MG63 (cell line): Measurements from ENCODE around the gene CLEC18B. TPM values are rescaled to one million over a fixed set of nuclear protein-coding genes. Genes with fewer than 3 reads are reported as not detected.
"Not testable (repeated sequence)": the region's sequence is repeated elsewhere in the genome, so short reads cannot be mapped to it uniquely, and the experiment has no call there.

ENCODE experiments used
- DNase-seq: peaks from one replicate; pipeline ENCODE4 v3.0.0-alpha.2; 2020
- H3K27me3 ChIP-seq: fragments of 250-450 bp; sonication (Bioruptor Pico); 2 replicates; pipeline ENCODE4 v1.5.1; 2020; ENCODE audit warnings: mild to moderate bottlenecking, moderate library complexity
- H3K36me3 ChIP-seq: fragments of 250-450 bp; sonication (Bioruptor Pico); 2 replicates; pipeline ENCODE4 v1.5.1; 2020; ENCODE audit warnings: mild to moderate bottlenecking, moderate library complexity
- H3K4me3 ChIP-seq: fragments of 250-450 bp; sonication (Bioruptor Pico); 2 replicates; pipeline ENCODE4 v1.5.1; 2020; ENCODE audit warnings: mild to moderate bottlenecking, moderate library complexity
- H3K9me3 ChIP-seq: fragments of 250-450 bp; sonication (Bioruptor Pico); 2 replicates; pipeline ENCODE4 v1.5.1; 2020; ENCODE audit warnings: mild to moderate bottlenecking, moderate library complexity
- total RNA-seq: library from RNA; depleted of rRNA; stranded (reverse); fragments of >200 nt; shearing (Covaris generic); gene quantifications from 2 replicates; pipeline ENCODE4 v1.2.3, GENCODE V29; 2014; ENCODE audit warnings: low replicate concordance; rRNA removed

The CLEC18B gene
- not detected in 2 replicates for total RNA-seq

- H3K27me3 ChIP-seq, H3K36me3 ChIP-seq, H3K4me3 ChIP-seq, H3K9me3 ChIP-seq: not testable (repeated sequence)
- peak; percentile 6 for DNase-seq
These were observed at the start of gene CLEC18B for GRCh38 chr16:74420612-74421481. Gene CLEC18B, minus strand, starts transcription at chr16:74421478. Its CDS starts 208 bp downstream, at chr16:74421270.

DNA sequence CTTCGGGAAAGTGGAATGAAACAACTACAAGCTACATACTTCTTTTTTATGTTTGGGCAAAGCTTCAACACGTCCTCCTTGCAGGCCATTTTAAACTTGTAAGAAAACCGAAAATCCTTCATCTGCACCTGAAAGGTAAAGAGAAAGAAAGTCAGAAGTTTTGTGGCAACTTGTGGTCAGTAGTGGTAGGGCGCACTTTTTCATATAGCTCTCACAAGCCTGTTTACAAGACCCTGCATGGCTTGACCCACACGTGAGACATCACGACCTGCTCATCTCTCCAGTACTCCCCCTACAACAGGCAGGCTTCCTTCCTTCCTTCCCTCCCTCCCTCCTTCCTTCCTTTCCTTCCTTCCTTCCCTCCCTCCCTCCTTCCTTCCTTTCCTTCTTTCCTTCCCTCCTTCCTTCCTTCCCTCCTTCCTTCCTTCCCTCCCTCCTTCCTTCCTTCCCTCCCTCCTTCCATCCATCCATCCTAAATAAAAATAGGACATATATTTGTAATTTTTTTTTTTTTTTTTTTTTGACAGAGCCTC lies 48.7 kb upstream of the CLEC18B start:
- Histone ChIP-seq H3K27me3 (no peaks in the 10 kb centered on the region), H3K36me3 (no peaks in the 10 kb centered on the region), H3K4me3 (no peak overlapping the region), H3K9me3 (no peaks in the 10 kb centered on the region)
- no peak for DNase-seq

DNA sequence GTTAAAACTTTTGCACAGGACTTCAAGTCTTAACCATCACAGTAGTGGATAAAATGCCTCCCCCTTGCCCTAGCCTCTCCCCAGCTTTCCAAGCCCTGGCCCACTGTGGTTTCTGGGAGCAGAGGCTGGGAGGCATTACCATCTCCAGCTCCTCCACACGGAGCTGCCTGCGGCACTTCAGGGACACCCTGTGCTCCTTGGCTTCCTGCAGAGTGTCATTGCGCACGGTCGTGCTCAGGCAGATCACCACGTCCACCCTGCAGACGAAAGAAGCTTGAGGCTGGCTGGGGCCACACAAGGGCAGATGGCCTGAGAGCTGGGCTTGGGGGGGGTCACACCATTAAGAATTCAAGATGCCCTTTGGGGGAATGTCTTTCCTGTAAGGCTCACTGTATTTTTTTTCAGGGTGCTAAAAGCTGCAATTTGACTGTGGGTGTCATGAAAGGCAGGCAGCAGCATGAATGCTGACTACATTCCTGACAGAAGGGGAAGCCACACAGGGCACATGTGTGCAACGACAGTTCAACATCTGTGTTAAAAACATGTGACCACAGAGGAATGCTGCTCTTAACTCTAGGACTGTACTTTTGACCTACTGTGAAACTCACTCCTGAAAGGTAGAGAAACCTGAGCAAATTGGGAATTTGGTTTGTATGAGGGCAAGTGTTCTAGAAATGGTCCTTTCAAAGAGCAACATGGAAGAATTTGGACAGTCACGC lies 47.7 kb upstream of the CLEC18B start:
- no peaks in the 10 kb centered on the region for H3K27me3 ChIP-seq
- no peak overlapping the region for H3K4me3 ChIP-seq
- DNase-seq, result no peak
- H3K36me3 ChIP-seq, result no peaks in the 10 kb centered on the region
- H3K9me3 ChIP-seq, result no peaks in the 10 kb centered on the region

GRCh38 chr16:74466872-74467271 lies 45.6 kb upstream of the CLEC18B start:
- no peak for DNase-seq
- no peak overlapping the region for H3K4me3 ChIP-seq
- H3K27me3 ChIP-seq, result no peaks in the 10 kb centered on the region
- H3K36me3 ChIP-seq, result no peaks in the 10 kb centered on the region
- no peaks in the 10 kb centered on the region for H3K9me3 ChIP-seq

GRCh38 chr16:74465851-74466685 lies 44.8 kb upstream of the CLEC18B start:
- Histone ChIP-seq H3K9me3 (no peaks in the 10 kb centered on the region), H3K36me3 (0 out of 2 replicates have a peak, but pooled peaks cover 2% of the 10 kb centered on the region), H3K27me3 (no peaks in the 10 kb centered on the region), H3K4me3 (no peak overlapping the region)
- DNase-seq, result no peak

DNA sequence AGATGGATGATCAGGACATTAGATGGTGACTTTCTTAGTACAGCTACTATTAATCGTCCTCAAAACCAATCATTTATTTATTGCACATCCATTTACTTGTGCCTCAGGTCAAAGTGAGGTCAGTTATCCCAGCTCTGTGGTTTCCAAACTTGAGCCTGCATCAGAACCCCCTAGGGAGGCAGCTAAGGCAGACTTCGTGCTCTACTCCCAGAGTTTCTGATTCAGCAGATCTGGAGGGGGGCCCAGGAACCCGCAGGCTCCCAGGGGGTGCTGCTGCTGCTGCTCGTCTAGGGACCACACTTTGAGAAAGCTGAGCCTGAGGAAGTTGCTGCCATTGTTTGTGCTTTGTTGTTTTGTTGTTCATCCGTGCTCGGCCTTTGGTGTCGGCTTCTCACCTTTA lies 44.0 kb upstream of the CLEC18B start:
- 0 out of 2 replicates have a peak, but pooled peaks cover 2% of the 10 kb centered on the region for H3K36me3 ChIP-seq

GRCh38 chr16:74463888-74464287 lies 42.6 kb upstream of the CLEC18B start:
- no peak overlapping the region for H3K4me3 ChIP-seq
- H3K36me3 ChIP-seq, result 0 out of 2 replicates have a peak, but pooled peaks cover 2% of the 10 kb centered on the region
- no peaks in the 10 kb centered on the region for H3K27me3 ChIP-seq
- DNase-seq, result no peak
- H3K9me3 ChIP-seq, result no peaks in the 10 kb centered on the region

More for the DNA sequence above, 44.0 kb upstream of the CLEC18B start:
- Histone ChIP-seq H3K4me3 (no peak overlapping the region), H3K27me3 (no peaks in the 10 kb centered on the region), H3K9me3 (no peaks in the 10 kb centered on the region)
- no peak for DNase-seq

DNA sequence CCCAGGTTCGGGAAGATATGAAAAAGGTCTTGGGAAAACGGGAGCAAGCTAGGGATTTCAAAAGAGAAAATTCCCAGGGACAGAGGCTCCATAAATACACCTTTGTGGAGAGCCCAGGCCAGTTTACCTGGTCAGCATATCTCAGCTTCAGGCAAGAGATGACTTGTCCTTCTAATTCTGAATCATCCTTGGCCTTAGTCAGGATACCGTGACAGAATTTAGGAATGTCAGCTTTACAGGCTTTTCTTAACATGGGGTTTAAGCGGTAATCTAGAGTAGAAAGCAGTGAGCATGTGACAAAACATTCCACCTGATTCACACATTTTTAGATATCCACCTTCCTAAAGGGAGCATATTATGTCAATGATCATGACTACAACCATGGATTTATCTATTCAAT lies 41.1 kb upstream of the CLEC18B start:
- Histone ChIP-seq H3K27me3 (no peaks in the 10 kb centered on the region), H3K9me3 (no peaks in the 10 kb centered on the region), H3K36me3 (peaks cover 11% of the 10 kb centered on the region; the same call in 1 of the 2 replicates), H3K4me3 (no peak overlapping the region)
- no peak for DNase-seq

DNA sequence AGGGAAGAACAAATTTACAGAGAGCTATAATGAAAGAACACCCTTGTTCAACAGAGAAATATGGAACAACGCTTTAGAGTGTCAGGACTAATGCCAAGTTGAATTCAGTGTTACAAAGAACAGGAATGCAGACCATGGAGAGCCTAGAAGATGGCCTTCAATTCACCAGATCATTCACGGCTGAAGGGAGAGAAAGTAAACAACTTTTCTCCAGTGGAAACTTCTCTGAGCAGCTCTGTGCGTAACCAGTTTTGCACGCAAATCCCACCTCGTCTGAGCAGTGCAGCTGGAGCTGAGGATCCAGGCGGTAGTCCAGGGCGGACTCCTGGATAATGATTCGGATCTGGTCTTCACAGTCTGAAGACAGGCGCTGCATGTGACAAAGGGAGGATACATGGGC lies 40.5 kb upstream of the CLEC18B start:
- DNase-seq, result no peak
- H3K9me3 ChIP-seq, result no peaks in the 10 kb centered on the region
- H3K36me3 ChIP-seq, result peaks cover 11% of the 10 kb centered on the region; the same call in 1 of the 2 replicates
- no peaks in the 10 kb centered on the region for H3K27me3 ChIP-seq
- H3K4me3 ChIP-seq, result no peak overlapping the region

GRCh38 chr16:74460542-74460941 lies 39.3 kb upstream of the CLEC18B start:
- Histone ChIP-seq H3K36me3 (peaks cover 11% of the 10 kb centered on the region; the same call in 1 of the 2 replicates), H3K27me3 (no peaks in the 10 kb centered on the region), H3K9me3 (no peaks in the 10 kb centered on the region), H3K4me3 (no peak overlapping the region)
- no peak for DNase-seq

DNA sequence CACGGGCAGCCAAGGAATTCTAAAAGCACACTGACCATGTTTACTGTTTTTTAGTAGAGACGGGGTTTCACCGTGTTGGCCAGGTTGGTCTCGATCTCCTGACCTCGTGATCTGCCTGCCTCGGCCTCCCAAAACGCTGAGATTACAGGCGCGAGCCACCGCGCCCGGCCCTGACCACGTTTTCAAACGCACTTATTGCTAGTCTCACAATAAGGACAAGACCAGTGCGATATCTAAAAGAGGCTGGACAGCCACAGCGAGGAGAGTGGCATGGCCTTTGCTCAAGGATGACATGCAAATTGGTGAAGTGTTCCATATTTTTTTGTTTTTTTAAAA lies 35.0 kb upstream of the CLEC18B start:
- Histone ChIP-seq H3K4me3 (no peak overlapping the region), H3K9me3 (no peaks in the 10 kb centered on the region), H3K36me3 (peaks cover 9% of the 10 kb centered on the region), H3K27me3 (no peaks in the 10 kb centered on the region)
- no peak for DNase-seq

DNA sequence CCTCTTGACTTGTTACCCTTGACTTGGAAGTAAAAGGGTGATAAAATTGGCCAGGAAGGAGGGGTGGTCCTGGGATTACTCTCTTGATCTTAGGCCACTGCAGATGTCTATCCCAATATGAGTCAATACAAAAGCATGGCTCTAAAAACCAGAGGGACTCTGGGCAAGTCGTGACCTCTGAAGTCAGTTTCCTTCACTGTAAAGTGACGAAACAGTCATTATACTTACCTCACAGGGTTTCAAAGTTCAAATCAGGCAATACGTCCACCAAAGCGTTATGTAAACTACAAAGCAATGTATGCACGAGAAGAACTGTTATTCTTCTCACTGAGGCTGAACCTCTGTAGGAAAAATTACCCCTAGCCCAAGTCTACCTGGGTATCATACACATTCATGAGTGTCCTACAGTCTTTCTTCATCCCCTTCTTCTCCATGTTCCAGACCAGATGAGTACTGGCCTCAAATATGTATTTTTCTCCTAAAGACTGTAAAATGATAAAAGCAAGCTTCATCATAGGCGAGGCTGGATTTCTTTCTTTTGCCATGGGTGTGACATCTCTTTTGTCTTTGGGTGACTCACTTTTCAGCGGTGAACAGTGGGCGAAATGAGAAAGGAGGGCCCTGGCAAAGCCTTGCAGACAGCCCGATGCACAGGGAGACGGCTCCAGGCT lies 34.5 kb upstream of the CLEC18B start:
- Histone ChIP-seq H3K4me3 (no peak overlapping the region), H3K36me3 (peaks cover 9% of the 10 kb centered on the region), H3K9me3 (no peaks in the 10 kb centered on the region), H3K27me3 (no peaks in the 10 kb centered on the region)
- no peak for DNase-seq

DNA sequence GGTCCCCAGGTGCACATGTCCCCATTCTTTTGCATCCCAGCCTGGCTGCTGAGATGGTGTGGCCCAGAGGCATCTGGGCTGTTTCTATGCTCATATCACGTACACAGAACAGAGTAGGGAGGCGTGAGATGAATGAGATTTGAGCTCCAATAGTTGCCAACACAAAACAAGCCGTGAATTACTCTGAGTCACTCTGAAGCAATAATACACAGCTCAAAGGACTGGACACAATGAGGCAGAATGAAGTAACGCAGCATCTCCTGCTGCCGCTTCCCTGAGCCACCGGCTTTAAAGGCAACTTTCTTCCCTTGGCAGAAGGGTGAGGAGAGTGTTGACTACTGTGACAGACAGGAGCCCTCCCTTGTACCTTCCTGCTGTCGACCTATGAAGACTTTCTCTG lies 33.9 kb upstream of the CLEC18B start:
- no peaks in the 10 kb centered on the region for H3K27me3 ChIP-seq
- peaks cover 9% of the 10 kb centered on the region for H3K36me3 ChIP-seq
- H3K9me3 ChIP-seq, result no peaks in the 10 kb centered on the region
- no peak for DNase-seq
- no peak overlapping the region for H3K4me3 ChIP-seq

- H3K4me3 ChIP-seq, result no peak overlapping the region
- no peaks in the 10 kb centered on the region for H3K9me3 ChIP-seq
- H3K27me3 ChIP-seq, result no peaks in the 10 kb centered on the region
- H3K36me3 ChIP-seq, result peaks cover 2% of the 10 kb centered on the region; the same call in 1 of the 2 replicates
- DNase-seq, result no peak
These were observed 30.9 kb upstream of the CLEC18B start for GRCh38 chr16:74451951-74452758.

GRCh38 chr16:74450967-74451760 lies 29.9 kb upstream of the CLEC18B start:
- H3K9me3 ChIP-seq, result no peaks in the 10 kb centered on the region
- no peak for DNase-seq
- peaks cover 2% of the 10 kb centered on the region; the same call in 1 of the 2 replicates for H3K36me3 ChIP-seq
- H3K27me3 ChIP-seq, result no peaks in the 10 kb centered on the region
- H3K4me3 ChIP-seq, result no peak overlapping the region
